CD4-positive, alpha-beta T cell treated with Interleukin-6 at 100 ng/mL for 8 hours (primary cell): ENCODE measurements around the gene MMP3.

ENCODE experiments used
- DNase-seq: peaks from one replicate; pipeline ENCODE4 v3.0.0-alpha.2; 2020; ENCODE audit warnings: mixed read lengths, low spot score

The MMP3 gene

GRCh38 chr11:102791271-102792036, 52.0 kb downstream of the MMP3 start:
- DNase-seq, result no peak

GRCh38 chr11:102788334-102788995, 54.9 kb downstream of the MMP3 start:
- DNase-seq, result no peak
